ENCODE data around the gene GPR37. TPM values are rescaled to one million over a fixed set of nuclear protein-coding genes. Genes with fewer than 3 reads are reported as not detected.

The GPR37 gene
- total and polyA plus RNA-seq, 4 experiments from 2014 or later: not detected

- Mint-ChIP-seq H3K36me3 (no peaks in the 10 kb centered on the region), H3K9me3 (peaks cover 0 to 2% (median 0%) of the 10 kb centered on the region in 8 donors), H3K27me3 (peaks cover 2 to 11% of the 10 kb centered on the region in 2 donors), H3K27ac (no peak overlapping the region), H3K4me1 (no peaks in the 10 kb centered on the region), H3K4me3 (no peak overlapping the region)
- intact Hi-C loops (cut with micrococcal nuclease): no loop called here
- Histone ChIP-seq H3K27me3 (ENCODE audit: insufficient read depth, low read length) (no peaks in the 10 kb centered on the region), H3K36me3 (ENCODE audit: insufficient read depth, low read length) (no peaks in the 10 kb centered on the region), H3K27ac (ENCODE audit: low read depth, low read length) (no peak overlapping the region), H3K4me3 (ENCODE audit: low read length in 2 of 2) (no peak overlapping the region), H3K4me1 (ENCODE audit: insufficient read depth, low read length) (no peaks in the 10 kb centered on the region), H3K9me3 (ENCODE audit: control insufficient read depth in 1 of 2, low read length in 2 of 2) (no peaks in the 10 kb centered on the region)
- ChIA-PET POLR2A (ENCODE audit: partially characterized antibody) (no interaction called here), CTCF (ENCODE audit: partially characterized antibody) (no interaction called here)
- no peak for DNase-seq
Observed at GRCh38 chr7:124784879-124785818, 19.6 kb upstream of the GPR37 start.

- Histone ChIP-seq H3K9me3 (ENCODE audit: control insufficient read depth in 1 of 2, low read length in 2 of 2) (no peaks in the 10 kb centered on the region), H3K27ac (ENCODE audit: low read depth, low read length) (no peak overlapping the region), H3K4me3 (ENCODE audit: low read length in 2 of 2) (no peak overlapping the region), H3K27me3 (ENCODE audit: insufficient read depth, low read length) (no peaks in the 10 kb centered on the region), H3K4me1 (ENCODE audit: insufficient read depth, low read length) (no peaks in the 10 kb centered on the region), H3K36me3 (ENCODE audit: insufficient read depth, low read length) (no peaks in the 10 kb centered on the region)
- DNase-seq: no peak
- H3K4me1 Mint-ChIP-seq: no peaks in the 10 kb centered on the region
- H3K4me3 Mint-ChIP-seq: no peak overlapping the region
- intact Hi-C loops (cut with micrococcal nuclease): no loop called here
- CTCF ChIA-PET (ENCODE audit: partially characterized antibody): no interaction called here
- H3K9me3 Mint-ChIP-seq: peaks cover 0 to 2% (median 0%) of the 10 kb centered on the region in 8 donors
- H3K27ac Mint-ChIP-seq: no peak overlapping the region
- POLR2A ChIA-PET (ENCODE audit: partially characterized antibody): no interaction called here
- peaks cover 2 to 7% of the 10 kb centered on the region in 2 donors for H3K27me3 Mint-ChIP-seq
- no peaks in the 10 kb centered on the region for H3K36me3 Mint-ChIP-seq
Observed at GRCh38 chr7:124783271-124783670, 17.7 kb upstream of the GPR37 start.

- Histone ChIP-seq H3K9me3 (ENCODE audit: control insufficient read depth in 1 of 2, low read length in 2 of 2) (no peaks in the 10 kb centered on the region), H3K27me3 (ENCODE audit: insufficient read depth, low read length) (no peaks in the 10 kb centered on the region), H3K27ac (ENCODE audit: low read depth, low read length) (no peak overlapping the region), H3K4me1 (ENCODE audit: insufficient read depth, low read length) (no peaks in the 10 kb centered on the region), H3K4me3 (ENCODE audit: low read length in 2 of 2) (no peak overlapping the region), H3K36me3 (ENCODE audit: insufficient read depth, low read length) (no peaks in the 10 kb centered on the region)
- Mint-ChIP-seq H3K4me3 (no peak overlapping the region), H3K4me1 (no peaks in the 10 kb centered on the region), H3K36me3 (no peaks in the 10 kb centered on the region), H3K9me3 (peaks cover 0 to 2% (median 0%) of the 10 kb centered on the region in 8 donors), H3K27ac (no peak overlapping the region), H3K27me3 (peaks cover 5 to 7% of the 10 kb centered on the region in 2 donors)
- CTCF ChIA-PET (ENCODE audit: partially characterized antibody): no interaction called here
- intact Hi-C loops (cut with micrococcal nuclease): no loop called here
- no peak for DNase-seq
- POLR2A ChIA-PET (ENCODE audit: partially characterized antibody): no interaction called here
Observed at GRCh38 chr7:124781907-124782734, 16.5 kb upstream of the GPR37 start.

GRCh38 chr7:124781418-124781817, 15.8 kb upstream of the GPR37 start:
- H3K27me3 Mint-ChIP-seq: peaks cover 5 to 7% of the 10 kb centered on the region in 2 donors

GRCh38 chr7:124780608-124781007, 15.0 kb upstream of the GPR37 start:
- Mint-ChIP-seq H3K4me3 (no peak overlapping the region), H3K4me1 (no peaks in the 10 kb centered on the region), H3K27ac (no peak overlapping the region), H3K9me3 (peaks cover 0 to 2% (median 0%) of the 10 kb centered on the region in 8 donors), H3K36me3 (no peaks in the 10 kb centered on the region), H3K27me3 (peaks cover 5% of the 10 kb centered on the region in 2 donors)
- H3K27me3 ChIP-seq (ENCODE audit: insufficient read depth, low read length): no peaks in the 10 kb centered on the region
- no peaks in the 10 kb centered on the region for H3K4me1 ChIP-seq (ENCODE audit: insufficient read depth, low read length)
- intact Hi-C loops (cut with micrococcal nuclease): no loop called here
- POLR2A ChIA-PET (ENCODE audit: partially characterized antibody): no interaction called here
- H3K9me3 ChIP-seq (ENCODE audit: control insufficient read depth in 1 of 2, low read length in 2 of 2): no peaks in the 10 kb centered on the region
- DNase-seq: no peak
- CTCF ChIA-PET (ENCODE audit: partially characterized antibody): no interaction called here
- no peaks in the 10 kb centered on the region for H3K36me3 ChIP-seq (ENCODE audit: insufficient read depth, low read length)
- H3K4me3 ChIP-seq (ENCODE audit: low read length in 2 of 2): no peak overlapping the region
- no peak overlapping the region for H3K27ac ChIP-seq (ENCODE audit: low read depth, low read length)

More at GRCh38 chr7:124781418-124781817, 15.8 kb upstream of the GPR37 start:
- Histone ChIP-seq H3K4me3 (ENCODE audit: low read length in 2 of 2) (no peak overlapping the region), H3K9me3 (ENCODE audit: control insufficient read depth in 1 of 2, low read length in 2 of 2) (no peaks in the 10 kb centered on the region), H3K27me3 (ENCODE audit: insufficient read depth, low read length) (no peaks in the 10 kb centered on the region), H3K27ac (ENCODE audit: low read depth, low read length) (no peak overlapping the region), H3K36me3 (ENCODE audit: insufficient read depth, low read length) (no peaks in the 10 kb centered on the region), H3K4me1 (ENCODE audit: insufficient read depth, low read length) (no peaks in the 10 kb centered on the region)
- no peaks in the 10 kb centered on the region for H3K36me3 Mint-ChIP-seq
- peaks cover 0 to 2% (median 0%) of the 10 kb centered on the region in 8 donors for H3K9me3 Mint-ChIP-seq
- no peaks in the 10 kb centered on the region for H3K4me1 Mint-ChIP-seq
- no peak overlapping the region for H3K27ac Mint-ChIP-seq
- H3K4me3 Mint-ChIP-seq: no peak overlapping the region
- ChIA-PET CTCF (ENCODE audit: partially characterized antibody) (no interaction called here), POLR2A (ENCODE audit: partially characterized antibody) (no interaction called here)
- no peak for DNase-seq
- intact Hi-C loops (cut with micrococcal nuclease): no loop called here

GRCh38 chr7:124780056-124780455, 14.5 kb upstream of the GPR37 start:
- no peaks in the 10 kb centered on the region for H3K9me3 ChIP-seq (ENCODE audit: control insufficient read depth in 1 of 2, low read length in 2 of 2)
- no peaks in the 10 kb centered on the region for H3K4me1 ChIP-seq (ENCODE audit: insufficient read depth, low read length)
- no peak overlapping the region for H3K4me3 Mint-ChIP-seq
- intact Hi-C loops (cut with micrococcal nuclease): no loop called here
- H3K4me3 ChIP-seq (ENCODE audit: low read length in 2 of 2): no peak overlapping the region
- no peak overlapping the region for H3K27ac Mint-ChIP-seq
- no peak overlapping the region for H3K27ac ChIP-seq (ENCODE audit: low read depth, low read length)
- no peaks in the 10 kb centered on the region for H3K4me1 Mint-ChIP-seq
- H3K9me3 Mint-ChIP-seq: peaks cover 0 to 2% (median 0%) of the 10 kb centered on the region in 8 donors
- no peak for DNase-seq
- no peaks in the 10 kb centered on the region for H3K27me3 ChIP-seq (ENCODE audit: insufficient read depth, low read length)
- POLR2A ChIA-PET (ENCODE audit: partially characterized antibody): no interaction called here
- no peaks in the 10 kb centered on the region for H3K36me3 Mint-ChIP-seq
- H3K36me3 ChIP-seq (ENCODE audit: insufficient read depth, low read length): no peaks in the 10 kb centered on the region
- CTCF ChIA-PET (ENCODE audit: partially characterized antibody): no interaction called here
- H3K27me3 Mint-ChIP-seq: peaks cover 5% of the 10 kb centered on the region in 2 donors

GRCh38 chr7:124779620-124780019, 14.0 kb upstream of the GPR37 start:
- Mint-ChIP-seq H3K36me3 (no peaks in the 10 kb centered on the region), H3K27me3 (peaks cover 5% of the 10 kb centered on the region in 2 donors), H3K4me3 (no peak overlapping the region), H3K4me1 (no peaks in the 10 kb centered on the region), H3K9me3 (peaks cover 0 to 2% (median 0%) of the 10 kb centered on the region in 8 donors), H3K27ac (no peak overlapping the region)
- no peak for DNase-seq
- no peaks in the 10 kb centered on the region for H3K36me3 ChIP-seq (ENCODE audit: insufficient read depth, low read length)
- CTCF ChIA-PET (ENCODE audit: partially characterized antibody): no interaction called here
- no peaks in the 10 kb centered on the region for H3K9me3 ChIP-seq (ENCODE audit: control insufficient read depth in 1 of 2, low read length in 2 of 2)
- no peak overlapping the region for H3K27ac ChIP-seq (ENCODE audit: low read depth, low read length)
- H3K4me3 ChIP-seq (ENCODE audit: low read length in 2 of 2): no peak overlapping the region
- H3K4me1 ChIP-seq (ENCODE audit: insufficient read depth, low read length): no peaks in the 10 kb centered on the region
- no peaks in the 10 kb centered on the region for H3K27me3 ChIP-seq (ENCODE audit: insufficient read depth, low read length)
- intact Hi-C loops (cut with micrococcal nuclease): no loop called here
- POLR2A ChIA-PET (ENCODE audit: partially characterized antibody): no interaction called here
